ENCODE data around the gene DHX16.

DHX16 gene

DNA sequence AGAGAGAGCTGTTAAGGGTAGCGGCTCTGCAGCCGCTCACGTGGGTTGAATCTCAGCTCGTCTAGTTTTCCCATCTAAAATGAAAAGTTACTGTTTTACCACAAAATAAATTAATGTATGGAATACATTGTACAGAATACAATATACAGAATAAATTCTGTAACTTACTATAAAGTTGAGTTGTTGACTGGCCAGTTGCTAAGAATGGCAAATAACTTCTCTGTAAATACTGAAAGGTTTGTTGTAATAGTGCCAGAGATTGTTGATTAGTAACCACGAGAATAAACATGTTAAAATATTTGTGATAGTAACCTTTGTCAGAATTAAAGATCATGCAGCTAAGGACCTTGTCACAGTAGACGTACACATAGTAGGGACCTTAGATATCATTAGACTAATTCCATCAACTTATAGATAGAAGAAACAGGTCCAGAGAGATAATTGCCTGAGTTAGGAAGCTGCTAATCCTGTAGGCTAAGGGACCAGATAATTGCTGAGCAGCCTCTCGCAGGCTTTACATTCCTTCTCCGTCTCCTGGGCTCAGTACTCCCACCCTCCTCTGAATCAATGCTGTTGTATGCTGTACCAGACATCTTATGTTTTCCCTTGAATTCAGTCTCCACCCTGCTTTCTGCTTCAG, 18.5 kb upstream of the DHX16 start:
- no peak for DNase-seq

DNA sequence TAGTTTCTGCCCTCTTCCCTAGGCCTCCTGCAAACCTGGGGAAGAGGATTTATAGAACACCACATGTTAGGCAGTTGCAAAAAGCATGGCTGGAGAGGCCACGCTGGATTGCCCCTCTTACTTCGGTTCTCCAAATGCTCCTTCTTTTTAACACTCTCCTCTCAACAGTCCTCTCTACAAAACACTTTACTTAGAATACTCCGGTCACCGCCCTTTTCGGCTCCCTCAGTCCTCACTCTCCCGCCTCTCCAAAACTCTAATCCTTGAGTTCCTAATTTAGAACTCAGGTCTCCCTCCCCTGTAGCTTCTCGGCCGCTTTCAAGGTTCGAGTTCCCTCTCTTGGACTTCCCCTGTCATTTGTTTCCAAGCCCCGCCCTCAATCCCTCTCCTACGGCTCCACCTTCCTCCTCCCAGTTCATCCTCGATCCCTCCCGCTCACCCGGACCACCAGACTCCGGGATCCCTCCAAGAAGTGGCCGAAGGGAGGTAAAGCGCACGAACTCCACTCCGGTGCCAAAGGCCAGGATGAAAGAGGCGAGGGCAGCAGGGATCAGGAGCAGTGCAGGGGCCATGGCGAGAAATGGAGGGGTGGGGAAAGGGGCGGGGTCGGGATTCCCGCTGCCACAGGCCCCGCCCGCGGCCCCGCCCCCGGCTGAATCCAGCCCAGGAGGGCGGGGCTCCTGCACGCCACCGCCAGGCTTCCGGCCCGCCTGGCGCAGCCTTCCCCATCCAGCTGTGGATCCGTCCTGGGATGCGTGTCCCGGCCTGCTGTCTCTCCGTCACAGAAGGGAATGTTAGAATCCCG, 17.8 kb upstream of the DHX16 start, which contains the start of gene NRM:
TSS of gene NRM (minus strand) at position 582 of the 805 bp plus-strand sequence. CDS start at position 572, 10 bp downstream.
- DNase-seq, result peak; percentile 88

DNA sequence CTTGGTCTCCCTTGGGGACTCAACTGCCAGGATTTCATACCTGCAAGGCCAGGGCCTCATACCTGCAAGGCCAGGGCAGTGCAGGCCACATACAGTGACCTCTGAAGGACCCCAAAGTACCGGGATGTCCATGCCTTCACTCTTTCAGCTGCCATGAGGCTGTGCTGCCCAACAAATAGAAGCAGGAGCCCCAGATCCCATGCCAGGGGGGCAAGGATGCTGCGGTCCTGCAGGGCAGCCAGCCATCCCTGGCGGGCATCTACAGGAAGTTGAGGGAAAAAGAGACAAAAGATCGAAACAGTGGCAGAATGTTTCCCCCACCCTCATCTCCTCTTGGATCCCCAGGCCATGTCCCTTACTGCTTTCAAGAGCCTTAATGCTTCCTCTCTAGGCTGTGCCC, 17.2 kb upstream of the DHX16 start:
- DNase-seq, result no peak

DNA sequence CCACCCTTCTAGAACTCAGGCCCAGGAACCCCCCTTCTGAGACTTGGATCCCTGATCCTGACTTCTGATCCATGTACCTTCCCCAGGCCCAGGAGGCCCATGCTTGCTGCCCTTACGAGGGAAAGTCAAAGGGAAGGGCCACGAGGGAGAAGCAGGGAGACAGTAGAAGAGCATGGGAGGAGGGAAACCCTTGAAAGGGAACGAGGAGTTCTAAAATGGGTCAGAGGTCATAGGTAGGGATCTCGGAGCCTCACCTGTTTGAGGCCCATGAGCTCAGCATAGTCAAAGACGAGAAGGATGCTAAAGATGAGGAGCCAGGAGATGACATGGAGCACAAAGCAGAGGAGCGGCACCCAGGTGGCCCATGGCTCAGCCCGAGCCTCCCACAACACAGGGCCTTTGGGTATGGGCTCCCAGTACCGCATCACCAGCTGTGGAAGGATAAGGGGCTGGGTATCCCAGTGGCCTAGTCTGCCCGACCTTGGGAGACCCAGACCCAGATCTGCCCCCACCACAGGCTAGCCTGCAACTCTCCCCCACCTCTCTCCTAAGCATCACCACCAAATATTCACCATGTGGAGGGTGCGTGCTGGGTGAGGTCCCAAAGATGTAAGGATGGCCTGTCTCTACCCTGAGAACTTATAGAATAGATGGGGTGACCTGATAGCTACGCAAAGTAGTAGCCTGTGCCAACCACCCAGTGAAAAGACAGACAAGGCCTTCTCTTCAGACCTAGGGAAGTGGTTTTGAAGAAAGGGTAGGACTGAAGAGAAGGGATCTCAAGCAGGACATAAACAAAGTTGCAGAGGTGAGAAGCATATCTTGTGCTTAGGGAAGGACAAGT, 16.4 kb upstream of the DHX16 start:
- DNase-seq, result no peak

DNA sequence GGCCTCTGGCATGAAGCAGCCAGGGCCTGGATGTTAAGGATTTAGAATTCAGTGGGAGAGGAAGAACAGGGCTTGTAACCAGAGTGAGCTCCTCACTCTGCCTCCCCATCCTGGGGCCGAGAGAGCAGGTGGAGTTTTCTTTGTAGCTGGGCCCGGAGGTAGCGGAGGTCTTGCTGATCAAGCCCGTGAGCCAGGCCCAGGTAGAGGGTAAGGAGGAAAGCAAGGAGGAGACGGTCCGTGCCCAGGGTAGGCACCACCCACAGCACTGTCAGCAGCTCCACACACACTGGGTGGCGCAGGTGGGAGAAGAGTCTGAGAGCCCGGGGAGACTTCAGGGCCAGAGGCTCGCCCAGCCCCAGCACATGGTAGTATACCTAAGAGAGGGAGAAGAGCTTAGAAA, 15.8 kb upstream of the DHX16 start:
- no peak for DNase-seq

DNA sequence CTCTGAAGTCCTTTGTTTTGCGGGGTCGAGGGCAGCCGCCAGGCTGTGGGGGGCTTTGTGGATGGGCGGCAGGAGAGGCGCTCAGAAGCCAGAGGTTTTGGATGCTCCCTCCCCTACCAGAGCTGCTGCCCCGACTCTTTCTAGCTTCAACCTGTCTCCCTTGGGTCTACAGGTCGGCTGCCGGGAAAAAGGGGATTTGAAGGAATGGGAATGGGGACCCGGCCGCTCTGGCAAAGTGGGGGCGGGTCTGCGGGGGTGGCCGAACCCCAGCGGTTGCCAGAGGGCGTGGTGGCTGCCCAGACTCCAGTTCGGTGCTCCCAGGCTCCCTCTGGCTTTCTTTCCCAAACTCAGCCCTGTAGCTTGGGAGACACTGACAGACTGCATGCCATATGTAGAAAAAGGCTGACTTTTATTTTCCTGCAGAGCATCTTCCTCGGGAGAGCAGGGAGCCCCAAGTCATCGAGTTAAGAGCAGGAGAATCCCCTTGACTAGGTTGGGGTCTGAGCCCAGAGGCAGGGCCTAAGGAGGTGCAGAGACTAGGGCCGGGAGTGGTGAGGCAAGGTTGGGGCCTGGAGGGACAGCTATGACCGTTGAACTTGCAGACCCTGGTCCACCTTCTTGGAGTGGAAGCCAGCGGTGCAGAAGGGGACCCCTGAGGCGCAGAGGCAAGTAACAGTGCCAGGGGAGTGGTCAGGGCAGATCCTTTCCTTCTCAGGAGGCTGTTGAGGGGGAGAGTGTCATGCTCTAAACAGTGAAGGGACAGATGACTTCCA, 15.0 kb upstream of the DHX16 start:
- DNase-seq, result no peak

DNA sequence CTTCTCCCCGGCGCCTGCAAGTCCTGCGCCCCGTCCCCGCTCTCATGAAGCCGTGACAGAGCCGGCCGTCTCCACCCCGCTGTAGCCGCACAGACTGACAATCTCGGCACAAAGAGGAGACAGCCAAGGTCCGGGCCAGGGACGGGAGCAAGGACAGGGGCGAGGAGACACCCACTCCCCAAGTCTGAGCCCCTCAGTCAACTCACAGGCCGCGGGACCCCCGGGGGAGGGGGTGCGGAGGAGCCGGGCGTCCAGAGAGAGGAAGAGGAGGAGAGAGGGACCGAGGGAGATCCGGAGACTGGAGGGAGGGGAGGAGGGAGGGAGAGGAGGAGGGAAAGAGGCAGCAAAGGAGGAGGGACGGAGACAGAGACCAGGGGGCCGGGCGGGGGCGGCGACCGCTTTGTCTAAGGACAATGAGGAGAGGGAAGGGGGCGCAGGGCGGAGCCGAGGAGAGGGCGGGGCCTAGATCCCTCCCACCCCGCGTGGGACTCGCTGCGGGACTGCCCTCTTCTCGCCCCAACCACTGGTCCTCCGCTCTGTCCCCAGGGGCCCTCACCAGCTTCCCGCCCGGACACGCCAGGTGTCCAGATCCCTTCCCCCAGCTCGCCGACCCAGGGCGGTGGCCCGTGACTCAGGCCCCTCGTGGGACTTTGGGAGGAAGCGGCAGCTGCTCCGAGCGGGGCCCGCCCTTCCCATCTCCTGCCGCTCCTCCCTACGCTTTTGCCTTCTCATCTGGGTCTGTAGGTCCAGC, 14.3 kb upstream of the DHX16 start:
- peak; percentile 34 for DNase-seq

DNA sequence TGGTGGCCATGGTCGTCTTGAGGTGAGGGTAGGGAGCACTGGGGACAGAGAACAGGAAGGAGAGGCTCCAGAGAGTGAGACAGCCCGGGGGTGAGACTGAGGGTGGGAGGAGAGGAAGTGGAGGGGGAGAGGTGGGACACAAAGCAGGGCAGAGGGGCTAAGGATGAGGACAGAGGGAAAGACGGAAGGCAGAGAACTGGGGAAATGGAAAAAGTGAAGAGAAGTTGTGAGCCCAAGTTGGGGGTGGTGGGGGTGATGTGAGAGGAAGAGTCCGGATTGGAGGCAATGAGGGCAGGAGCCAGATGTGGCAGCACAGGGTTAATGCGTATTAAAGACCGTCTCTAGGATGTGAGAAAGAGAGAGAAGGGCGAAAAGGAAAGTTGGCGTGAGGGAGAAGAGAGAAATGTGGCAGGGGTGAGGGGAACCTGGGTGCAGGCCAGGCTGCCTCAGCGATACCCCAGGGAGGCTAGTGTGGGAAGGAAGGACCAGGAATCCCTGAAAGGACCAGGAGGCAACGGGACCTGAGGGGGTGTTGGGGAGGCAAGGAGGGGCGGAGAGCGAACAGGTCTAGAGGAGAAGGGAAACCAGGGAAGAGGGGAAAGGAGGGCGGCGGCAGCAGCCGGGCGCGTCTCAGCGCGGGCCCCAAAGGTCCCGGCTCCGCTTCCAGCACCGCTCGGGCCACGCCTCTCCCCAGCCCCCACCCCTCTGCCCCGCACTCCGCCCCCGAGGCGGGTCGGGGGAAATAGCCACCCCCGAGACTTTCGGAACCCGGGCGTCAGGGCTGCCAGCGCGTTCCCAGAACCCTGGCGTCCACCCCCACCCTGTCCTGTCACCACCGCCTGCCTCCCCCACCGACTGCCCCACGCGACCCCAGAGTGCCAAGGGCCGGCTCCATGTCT, 13.5 kb upstream of the DHX16 start, which contains the start of gene PPP1R18:
TSS of gene PPP1R18 (minus strand) at position 637 of the 899 bp plus-strand sequence. CDS start at position 10, 627 bp downstream.
- no peak for DNase-seq

DNA sequence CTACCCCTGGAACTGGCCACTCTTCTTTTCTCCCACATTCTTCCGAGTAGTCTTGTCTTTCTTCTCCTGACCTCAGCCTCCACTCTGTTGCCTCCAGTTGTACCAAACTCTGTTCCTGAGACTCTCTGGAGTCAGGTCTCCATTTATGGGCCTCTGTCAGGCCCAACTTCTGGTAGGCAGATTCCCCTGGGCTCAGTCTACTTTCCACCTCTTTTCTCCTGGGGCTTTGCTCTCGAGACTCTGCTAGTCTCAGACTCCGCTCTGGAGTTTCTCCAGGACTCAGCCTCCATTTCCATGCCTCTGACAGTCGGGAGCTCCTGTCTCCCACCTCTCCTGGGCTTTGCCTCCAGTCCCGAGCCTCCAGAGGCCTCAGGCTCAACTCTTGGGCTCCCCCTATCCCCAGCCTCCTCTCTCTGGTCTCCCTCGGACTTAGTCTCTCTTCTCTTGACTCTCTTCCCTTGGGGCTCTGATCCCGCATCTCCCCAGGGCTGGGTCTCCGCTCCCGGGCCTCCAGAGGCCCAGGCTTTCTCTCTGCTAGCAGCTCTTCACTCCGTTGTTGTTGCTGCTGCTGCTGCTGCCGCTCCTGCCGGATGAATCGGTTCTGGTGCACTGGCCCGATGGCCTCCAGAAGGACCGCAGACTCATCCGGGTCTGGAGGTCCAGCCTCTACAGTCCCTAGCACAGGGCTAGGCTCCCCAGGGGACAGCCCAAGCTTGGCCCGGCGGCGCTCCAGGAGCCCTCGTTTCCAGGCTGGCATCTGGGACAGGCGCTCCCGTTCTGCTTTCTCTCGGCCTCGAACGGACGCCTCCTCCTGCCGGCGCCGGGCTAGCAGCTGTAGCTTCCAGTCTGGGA, 12.6 kb upstream of the DHX16 start:
- no peak for DNase-seq

DNA sequence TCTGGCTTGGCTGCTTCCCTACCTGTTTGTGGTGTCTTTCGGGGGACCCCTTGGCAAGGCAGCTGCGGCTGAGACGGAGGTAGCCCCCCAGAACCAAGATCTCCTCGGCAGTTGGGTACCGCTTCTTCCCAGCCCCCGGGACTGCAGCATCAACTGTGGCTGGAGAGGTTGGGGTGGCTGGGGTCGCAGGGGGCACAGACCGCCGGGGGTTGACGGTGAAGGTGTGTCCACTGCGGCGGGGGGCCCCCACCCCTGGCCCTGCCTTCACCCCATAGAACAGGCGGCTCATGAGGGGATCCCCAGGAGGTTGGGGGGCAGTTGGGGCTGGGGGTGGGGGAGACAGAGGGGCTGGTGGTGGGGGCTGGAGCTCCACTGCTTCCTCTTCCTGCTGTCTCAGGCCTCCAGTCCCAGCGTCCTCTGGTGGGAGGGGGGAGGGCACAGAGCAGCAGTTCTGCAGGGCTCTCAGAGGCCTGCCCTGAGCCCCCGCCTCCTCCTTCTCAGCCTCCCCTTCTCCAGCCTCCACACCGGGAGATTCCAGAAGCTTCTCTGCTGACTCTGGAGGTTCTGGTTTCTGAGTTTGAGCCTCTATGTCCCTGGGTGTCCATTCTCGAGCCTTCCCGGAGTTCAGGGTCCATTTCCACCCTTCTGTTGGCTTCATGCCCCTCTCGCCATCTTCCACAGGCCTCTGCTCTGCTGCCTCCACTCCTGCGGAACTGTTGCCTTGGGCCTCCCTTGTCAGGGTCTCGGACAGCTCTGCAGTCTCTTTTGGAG, 11.8 kb upstream of the DHX16 start:
- no peak for DNase-seq

DNA sequence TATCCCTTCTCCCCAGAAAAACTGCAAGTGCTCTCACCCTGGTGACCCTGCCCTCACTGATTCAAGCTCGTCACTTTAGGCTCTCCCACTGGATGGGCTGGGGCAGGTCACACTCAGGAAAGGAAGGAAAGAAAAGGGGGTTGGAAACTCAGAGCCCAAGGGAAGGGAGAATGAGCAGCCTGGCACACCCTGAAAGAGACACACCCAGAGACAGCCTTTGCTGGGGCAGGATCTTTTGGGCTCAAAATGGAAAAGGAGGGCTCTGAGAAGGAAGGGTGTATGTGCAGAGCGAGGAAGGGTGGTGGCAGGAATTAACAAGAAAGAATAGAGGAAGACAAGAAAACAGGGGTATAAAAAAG, 11.2 kb upstream of the DHX16 start:
- DNase-seq, result no peak

DNA sequence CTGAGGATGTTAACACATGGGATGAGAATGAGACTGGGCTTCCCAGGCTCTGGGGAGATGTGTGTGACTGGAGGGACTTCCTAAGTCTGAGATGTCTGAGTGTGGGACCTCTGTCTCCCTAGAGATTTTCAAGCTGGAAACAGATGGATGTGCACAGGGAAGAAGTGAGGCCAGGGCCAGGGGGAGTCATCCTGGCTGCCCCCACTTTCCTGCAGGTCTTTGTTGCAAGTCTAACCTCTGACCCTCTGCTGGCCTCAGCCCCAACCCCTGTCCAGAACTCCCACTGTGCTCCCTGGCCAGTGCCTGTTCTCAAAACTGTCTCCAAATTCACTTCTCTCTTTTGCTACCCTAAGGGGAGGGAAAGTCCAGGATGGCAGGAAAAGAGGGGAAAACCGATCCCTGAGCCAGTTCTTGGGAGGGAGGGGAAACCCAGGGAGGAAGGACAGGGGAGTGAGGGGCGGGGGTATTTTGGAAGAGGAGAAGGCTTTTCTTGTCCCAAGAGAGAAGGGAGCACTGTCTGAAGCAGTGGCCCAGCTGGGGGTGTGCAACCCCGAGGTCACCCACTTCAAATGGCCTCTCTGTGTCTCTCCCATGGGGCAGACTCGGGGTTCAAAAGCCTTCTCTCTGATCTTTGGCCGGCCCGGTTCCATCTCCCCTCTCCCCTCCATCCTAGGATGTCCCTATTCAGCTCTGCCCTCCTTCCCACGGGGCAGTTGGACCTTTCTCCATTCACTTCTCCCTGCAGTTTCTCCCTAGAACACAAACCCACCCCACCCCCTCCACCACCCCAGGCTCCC, 10.6 kb upstream of the DHX16 start:
- no peak for DNase-seq

DNA sequence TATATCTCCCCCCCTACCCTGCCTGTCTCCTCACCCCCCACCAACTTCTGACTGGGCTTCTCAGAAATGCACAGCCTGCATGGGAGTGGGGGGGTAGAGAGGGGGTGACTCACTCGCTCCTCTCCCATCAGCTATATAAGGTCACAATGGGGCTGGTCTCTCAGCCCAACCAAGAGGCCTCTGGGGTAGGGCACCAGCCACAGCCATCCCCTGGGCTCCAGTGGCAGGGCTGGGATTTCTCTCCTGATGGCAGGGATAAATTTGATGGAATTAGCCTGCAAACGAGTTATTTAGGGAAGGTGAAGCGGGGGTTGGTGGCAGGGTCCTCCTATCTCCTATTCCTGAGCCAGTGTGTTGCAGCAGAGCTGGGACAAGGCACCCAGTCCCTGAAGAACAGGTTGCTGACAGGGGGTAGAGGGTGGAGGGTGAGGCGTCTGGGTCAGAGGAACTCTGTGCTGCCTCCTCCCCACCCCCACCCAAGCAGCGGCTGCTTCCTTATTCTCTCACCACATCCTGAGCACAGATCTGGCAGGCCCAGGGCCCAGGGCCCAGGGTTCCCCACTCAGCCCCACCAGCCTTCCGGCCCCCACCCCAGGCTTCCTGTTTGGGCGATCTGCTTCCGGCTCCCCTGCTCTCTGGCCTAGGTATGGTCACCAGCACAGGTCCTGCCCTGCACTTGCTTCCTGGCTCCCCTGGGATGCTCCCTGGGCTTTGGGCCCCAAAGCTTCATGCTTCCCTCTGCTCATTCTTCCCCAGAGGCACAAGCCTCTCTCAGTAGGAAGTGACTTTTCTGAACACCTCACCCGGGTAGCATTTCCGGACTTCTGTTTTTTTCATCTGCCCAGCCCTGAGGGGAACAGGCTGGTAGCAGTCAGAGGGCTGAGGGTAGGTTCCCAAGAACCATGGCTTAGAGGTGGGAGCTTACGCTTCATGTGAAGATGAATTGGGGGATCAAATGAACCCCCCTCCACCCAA, 9.6 kb upstream of the DHX16 start:
- DNase-seq, result no peak

DNA sequence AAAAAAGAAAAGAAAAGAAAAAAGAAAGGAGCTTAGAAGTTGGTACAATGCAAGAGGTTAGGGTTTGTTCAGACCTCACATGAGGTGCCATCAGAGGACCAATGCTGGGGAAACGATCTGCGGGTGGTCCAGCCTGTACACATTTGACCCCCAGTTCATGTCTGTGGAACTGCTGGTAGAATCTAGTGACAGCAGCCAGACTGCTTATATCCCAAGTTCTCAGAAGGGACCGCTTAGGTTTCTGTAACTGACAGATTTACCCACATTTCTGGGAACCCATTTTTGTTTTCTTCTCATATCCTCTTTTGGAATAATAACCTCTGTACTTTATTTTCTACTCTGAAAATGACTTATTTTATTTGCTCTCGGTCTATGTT, 8.9 kb upstream of the DHX16 start:
- DNase-seq, result no peak

DNA sequence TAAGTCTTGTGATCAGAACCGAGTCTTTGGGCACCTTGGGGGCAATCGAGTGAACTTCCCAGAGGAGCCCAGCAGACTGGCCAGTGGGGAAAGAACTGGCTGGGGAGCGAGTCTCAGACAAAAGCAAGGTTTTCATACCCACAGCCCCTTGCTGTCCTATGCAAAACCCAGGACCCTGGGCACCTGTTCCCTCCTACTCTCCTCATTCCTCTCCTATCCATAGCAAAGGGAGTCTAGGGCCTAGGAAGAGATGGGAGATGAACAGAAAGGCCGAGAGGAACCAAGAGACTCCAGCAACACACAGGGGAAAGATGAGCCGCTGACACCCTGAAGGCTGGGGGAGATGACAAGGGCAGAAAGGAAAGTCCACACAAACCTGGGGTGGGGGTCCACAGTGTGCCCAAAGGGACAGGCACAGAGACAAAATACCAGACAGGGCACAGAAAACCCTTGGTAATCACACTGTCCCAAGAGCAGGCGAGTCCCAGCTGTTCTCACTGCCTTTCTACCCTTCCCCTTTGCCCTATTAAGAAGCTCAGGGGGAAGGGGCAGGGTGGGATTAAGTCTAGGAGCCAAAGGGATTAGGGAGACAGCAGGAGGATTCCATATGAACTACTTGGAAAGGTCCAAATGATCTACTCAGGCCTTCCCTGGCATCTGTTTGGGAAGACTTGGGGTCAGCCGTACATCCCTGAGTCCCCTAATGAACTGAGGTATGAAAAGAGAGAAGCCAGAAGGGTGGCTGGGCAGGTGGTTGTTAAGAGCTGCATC, 7.1 kb upstream of the DHX16 start:
- DNase-seq, result no peak
